GM19035 (cell line): ENCODE data around the gene SEZ6L.

Experiments
- ATAC-seq: cut with Tn5 transposase; IDR thresholded peaks from one replicate; pipeline ENCODE4 v1.9.1; 2021; ENCODE audit not compliant: unreplicated experiment

The SEZ6L gene

DNA sequence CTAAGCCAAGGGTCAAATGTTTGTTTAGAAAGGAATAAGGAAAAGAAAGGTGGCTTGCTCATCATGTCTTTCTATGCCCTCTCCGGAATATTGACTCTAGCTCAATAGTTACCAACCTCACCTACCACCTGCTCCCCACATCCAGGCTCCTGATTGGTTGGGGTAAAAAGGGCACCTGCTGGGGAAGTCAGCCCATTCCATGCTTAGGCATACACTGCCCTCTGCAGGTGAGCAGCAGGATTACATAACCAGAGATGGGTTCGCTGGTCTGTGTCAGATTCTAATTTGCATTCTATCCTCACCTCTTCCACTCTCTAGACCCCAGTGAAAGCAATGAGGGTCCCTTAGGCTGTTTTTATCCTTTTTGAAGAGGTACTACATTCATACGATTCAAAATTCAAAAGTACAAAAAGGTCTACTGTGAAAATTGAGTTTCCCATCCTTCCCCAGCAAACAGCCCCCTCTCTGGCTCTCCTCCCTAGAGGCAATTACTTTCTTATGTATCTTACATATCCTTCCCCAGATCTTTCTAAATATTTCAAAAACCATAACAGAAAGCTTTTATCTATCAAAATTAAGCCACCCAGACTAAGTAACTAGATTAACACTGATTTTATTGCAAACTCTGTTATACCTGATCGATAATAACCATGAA is 161.8 kb downstream of the SEZ6L start:
- ATAC-seq = no peak

DNA sequence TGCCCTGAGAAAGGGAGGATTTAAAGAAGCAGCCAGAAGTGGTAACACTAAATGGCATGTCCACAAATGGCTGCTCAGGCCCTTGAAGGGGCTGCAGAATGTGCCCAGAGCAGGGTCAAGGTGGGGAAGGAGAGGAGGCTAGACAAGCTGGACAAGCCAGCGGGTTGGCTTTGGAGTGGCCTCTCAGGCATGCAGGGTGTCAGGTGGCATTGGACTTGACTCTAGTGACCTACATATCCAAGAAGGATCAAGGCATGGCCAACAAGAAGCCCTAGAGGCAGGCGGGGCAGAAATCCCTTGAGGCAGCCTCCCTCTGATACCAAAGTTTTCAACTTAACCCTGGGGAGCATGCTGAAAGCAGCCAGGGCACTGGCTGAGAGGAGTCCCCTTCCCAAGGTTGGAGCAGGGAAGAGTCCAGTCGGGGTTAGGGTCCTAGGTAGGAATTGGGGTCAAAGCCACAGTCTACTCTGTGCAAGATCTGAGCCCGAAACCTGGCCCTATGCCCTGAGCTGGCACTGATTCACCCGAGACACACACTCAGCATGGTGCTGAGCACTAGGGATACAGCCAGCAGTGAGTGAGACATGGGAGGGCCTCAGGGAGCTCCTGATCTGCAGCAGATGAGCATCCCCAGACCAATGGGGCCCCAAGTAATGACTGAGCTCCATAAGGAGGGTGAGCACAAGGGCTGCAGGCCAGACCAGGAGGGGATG is 164.0 kb downstream of the SEZ6L start:
- ATAC-seq = no peak

- ATAC-seq = no peak
These were observed 165.0 kb downstream of the SEZ6L start for GRCh38 chr22:26334232-26334631.

DNA sequence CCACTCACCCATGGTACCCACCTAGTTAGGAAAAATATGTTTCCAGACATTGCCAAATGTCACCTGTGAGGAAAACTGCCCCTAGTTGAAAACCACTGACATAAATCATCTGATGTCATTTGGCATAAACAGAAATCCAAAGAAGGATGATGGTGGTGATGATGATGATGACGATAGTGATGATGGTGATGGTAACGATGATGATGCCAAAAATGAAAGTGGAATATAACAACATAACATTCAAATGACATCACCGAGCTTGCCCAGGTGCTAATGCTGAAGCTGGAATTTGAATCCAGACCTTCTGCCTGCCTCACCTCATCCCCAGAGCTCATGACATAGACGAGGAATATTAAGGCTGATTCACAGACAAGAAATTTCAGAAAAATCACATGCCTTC is 167.5 kb downstream of the SEZ6L start:
- ATAC-seq = no peak

DNA sequence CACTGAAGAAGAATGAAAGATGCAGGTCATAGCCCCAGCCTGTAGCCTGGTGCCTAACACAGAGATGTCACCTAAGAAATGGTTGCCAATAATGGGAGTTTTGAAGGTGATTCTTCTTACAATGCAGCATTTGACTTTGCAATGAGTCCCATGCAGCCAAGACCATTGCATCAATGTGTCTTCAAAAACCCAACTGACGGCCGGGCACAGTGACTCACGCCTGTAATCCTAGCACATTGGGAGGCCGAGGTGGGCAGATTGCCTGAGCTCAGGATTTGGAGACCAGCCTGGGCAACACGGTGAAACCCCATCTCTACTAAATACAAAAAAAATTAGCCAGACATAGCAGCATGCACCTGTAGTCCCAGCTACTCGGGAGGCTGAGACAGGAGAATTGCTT is 170.5 kb downstream of the SEZ6L start:
- ATAC-seq = no peak

- no peak for ATAC-seq
These were observed 173.6 kb downstream of the SEZ6L start for GRCh38 chr22:26342745-26343410.

DNA sequence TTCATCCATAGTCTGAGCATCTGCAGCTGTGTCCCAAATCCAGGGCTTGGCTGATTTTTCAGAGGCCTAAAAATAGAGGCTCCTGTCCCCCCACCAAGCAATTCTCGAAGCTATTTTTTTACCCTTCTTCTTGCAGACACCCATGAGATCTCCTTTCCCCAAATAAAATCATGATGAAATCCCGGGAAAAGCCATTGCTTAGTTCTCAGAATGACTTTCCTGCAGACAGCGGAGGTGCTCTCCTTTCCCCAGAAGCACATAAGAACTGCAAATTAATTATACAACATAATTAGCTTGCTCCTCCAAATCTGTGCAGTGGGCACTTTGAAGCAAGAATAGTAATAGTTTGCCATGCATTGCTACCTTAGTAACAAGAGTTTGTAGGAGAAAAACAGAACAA is 176.2 kb downstream of the SEZ6L start:
- ATAC-seq = no peak

- no peak for ATAC-seq
These were observed 179.7 kb downstream of the SEZ6L start for GRCh38 chr22:26348810-26349526.

DNA sequence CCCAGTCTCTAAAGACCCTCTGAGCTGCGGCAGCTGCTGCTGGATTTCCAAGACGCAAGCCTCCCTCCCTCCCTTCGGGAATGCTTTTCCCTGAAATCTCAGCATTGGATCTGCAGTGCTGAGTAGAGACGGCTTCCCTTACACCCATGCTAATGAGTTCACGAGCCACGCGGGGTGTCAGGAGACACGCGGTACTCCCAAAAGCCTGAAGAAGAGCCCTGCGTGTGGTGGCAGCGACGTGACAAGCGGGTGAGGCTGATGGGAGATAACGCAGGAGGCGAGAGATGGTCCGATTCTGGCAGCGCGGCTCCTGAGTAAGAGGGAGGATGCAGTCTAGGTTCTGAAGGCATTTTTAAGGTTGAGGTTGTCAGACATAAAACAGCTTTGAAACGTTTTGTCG is 185.4 kb downstream of the SEZ6L start:
- ATAC-seq = no peak

- ATAC-seq = no peak
These were observed 188.0 kb downstream of the SEZ6L start for GRCh38 chr22:26357281-26357680.

- ATAC-seq = no peak
These were observed 188.6 kb downstream of the SEZ6L start for GRCh38 chr22:26357813-26358212.

DNA sequence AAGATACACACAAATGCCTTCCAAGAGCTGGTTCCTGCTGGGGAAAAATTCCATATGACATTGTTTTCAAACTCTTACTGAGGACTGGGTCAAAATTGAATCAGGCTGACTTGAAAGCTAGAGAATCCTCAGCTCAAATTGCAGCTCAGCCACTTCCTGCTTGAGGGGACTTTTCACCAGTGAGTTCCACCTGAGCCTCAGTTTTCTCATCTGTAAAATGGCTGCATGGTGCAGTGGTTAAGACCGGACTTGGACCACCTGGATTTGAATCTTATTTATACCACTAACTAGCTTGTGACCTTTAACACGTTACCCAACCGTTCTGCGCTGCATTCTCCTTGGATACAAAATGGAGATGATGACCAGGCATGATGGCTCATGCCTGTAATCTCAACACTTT is 189.9 kb downstream of the SEZ6L start:
- ATAC-seq = no peak

DNA sequence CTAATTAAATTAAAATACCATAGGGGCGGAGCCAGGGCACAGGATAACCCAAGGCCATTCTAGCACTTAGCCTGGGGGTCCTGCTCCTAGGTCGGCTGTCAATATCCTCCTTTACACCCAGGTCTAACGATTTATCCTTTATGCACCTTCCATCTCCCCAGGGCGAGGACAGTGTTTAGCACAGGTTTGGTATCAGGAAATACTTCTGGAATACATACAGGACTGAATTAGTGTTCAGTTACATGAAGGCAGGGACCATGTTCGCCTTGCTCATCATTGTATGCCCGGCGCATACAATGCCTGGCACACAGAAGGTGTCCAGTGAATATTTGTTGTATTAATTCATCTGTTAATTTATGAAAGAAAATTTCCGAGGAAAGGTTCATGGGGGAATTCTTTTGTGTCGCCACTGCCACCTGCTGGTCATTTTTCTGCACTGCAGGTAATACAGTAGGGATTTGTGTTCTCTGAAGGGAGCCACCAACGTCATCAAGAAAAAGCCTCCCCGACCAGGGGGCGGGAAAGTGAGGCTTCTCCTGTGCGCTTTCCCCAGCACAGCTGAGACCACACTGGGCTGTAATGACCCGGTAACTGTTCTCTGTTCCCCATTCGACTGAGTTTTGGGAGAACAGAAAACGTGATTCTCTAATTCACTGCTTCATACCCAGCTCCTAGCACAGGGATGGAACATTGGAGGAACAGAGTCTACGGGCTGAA is 191.1 kb downstream of the SEZ6L start:
- ATAC-seq = no peak

DNA sequence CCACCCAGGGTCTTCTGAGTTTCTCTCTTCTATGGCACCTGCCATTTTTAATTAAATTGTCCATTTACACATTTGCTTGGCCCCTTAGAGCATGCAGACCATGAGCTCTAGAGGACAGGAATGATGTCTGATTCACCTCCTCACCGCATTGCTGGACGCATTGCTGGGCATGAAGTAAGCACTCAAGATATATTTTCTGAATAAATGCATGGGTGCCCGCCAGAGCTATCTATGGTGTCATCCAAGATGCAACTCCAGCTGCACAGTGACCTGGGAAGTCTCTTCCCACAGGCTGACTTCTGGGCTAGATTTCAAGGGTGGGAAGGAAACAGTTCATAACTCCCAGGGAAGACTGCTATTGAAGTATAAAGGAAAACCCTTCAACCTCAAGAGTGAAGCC is 193.2 kb downstream of the SEZ6L start:
- no peak for ATAC-seq

GRCh38 chr22:26364066-26365015 is 195.1 kb downstream of the SEZ6L start:
- peak; percentile 73 for ATAC-seq

GRCh38 chr22:26367402-26368245 is 198.4 kb downstream of the SEZ6L start:
- ATAC-seq = no peak

DNA sequence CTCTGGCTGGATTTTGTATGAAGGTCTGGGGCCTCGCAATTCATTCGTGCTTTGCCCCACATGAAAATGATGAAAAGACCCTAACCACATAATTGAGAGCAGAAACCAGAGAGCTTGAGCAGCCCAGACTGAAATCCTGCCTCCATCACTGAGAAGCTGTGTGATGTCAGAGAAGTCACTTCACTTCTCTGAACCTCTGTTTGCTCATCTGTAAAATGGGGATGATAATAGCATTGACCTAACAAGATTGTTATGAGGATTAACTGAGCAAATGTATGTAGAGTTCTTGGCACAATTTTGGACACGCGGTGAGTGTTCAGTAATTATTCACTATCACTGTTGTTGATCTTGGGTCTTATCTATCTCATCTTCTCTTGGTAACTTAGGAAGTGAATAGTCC is 203.6 kb downstream of the SEZ6L start:
- ATAC-seq = no peak

GRCh38 chr22:26374391-26375026 is 205.2 kb downstream of the SEZ6L start:
- ATAC-seq = no peak
